ENCODE data around the gene CDC7.
"Not testable (repeated sequence)": the region's sequence is repeated elsewhere in the genome, so short reads cannot be mapped to it uniquely, and the experiment has no call there.

Gene CDC7

GRCh38 chr1:91511386-91511785 lies 10.7 kb downstream of the CDC7 start:
- peak; percentile 53 for DNase-seq (ENCODE audit: low spot score)

GRCh38 chr1:91513160-91513559 lies 12.5 kb downstream of the CDC7 start:
- DNase-seq (ENCODE audit: low spot score) = peak; percentile 22

GRCh38 chr1:91513706-91514105 lies 13.1 kb downstream of the CDC7 start:
- no peak for DNase-seq (ENCODE audit: low spot score)

- no peak for DNase-seq (ENCODE audit: low spot score)
Observed at GRCh38 chr1:91515994-91516393, 15.3 kb downstream of the CDC7 start.

GRCh38 chr1:91516605-91517004 lies 16.0 kb downstream of the CDC7 start:
- DNase-seq (ENCODE audit: low spot score) = not testable (repeated sequence)

GRCh38 chr1:91519167-91519566 lies 18.5 kb downstream of the CDC7 start:
- DNase-seq (ENCODE audit: low spot score) = not testable (repeated sequence)

- no peak for DNase-seq (ENCODE audit: low spot score)
Observed at GRCh38 chr1:91520942-91521507, 20.4 kb downstream of the CDC7 start.

GRCh38 chr1:91523482-91523881 lies 22.8 kb downstream of the CDC7 start:
- DNase-seq (ENCODE audit: low spot score) = peak; percentile 86

GRCh38 chr1:91526496-91526895 lies 25.8 kb downstream of the CDC7 start:
- no peak for DNase-seq (ENCODE audit: low spot score)

- no peak for DNase-seq (ENCODE audit: low spot score)
Observed at GRCh38 chr1:91527266-91527765, 26.7 kb downstream of the CDC7 start.

- no peak for DNase-seq (ENCODE audit: low spot score)
Observed at GRCh38 chr1:91527781-91528180, 27.1 kb downstream of the CDC7 start.

- DNase-seq (ENCODE audit: low spot score) = peak; percentile 25
Observed at GRCh38 chr1:91529856-91530255, 29.2 kb downstream of the CDC7 start.

- DNase-seq (ENCODE audit: low spot score) = no peak
Observed at GRCh38 chr1:91533361-91534024, 32.8 kb downstream of the CDC7 start.

- DNase-seq (ENCODE audit: low spot score) = no peak
Observed at GRCh38 chr1:91535441-91535840, 34.8 kb downstream of the CDC7 start.

- peak; percentile 12 for DNase-seq (ENCODE audit: low spot score)
Observed at GRCh38 chr1:91537281-91537986, 36.8 kb downstream of the CDC7 start.

- DNase-seq (ENCODE audit: low spot score) = no peak
Observed at GRCh38 chr1:91537987-91538304, 37.3 kb downstream of the CDC7 start.

- no peak for DNase-seq (ENCODE audit: low spot score)
Observed at GRCh38 chr1:91540910-91541309, 40.3 kb downstream of the CDC7 start.

- DNase-seq (ENCODE audit: low spot score) = no peak
Observed at GRCh38 chr1:91541918-91542533, 41.4 kb downstream of the CDC7 start.

- DNase-seq (ENCODE audit: low spot score) = no peak
Observed at GRCh38 chr1:91545506-91546300, 45.1 kb downstream of the CDC7 start.

- no peak for DNase-seq (ENCODE audit: low spot score)
Observed at GRCh38 chr1:91546301-91546581, 45.6 kb downstream of the CDC7 start.

GRCh38 chr1:91546876-91547275 lies 46.2 kb downstream of the CDC7 start:
- DNase-seq (ENCODE audit: low spot score) = no peak

GRCh38 chr1:91548376-91549040 lies 47.9 kb downstream of the CDC7 start:
- no peak for DNase-seq (ENCODE audit: low spot score)

Measured in kidney tubule cell (primary cell).